NT2/D1 (cell line): ENCODE data around the gene ATF4.
"Not testable (repeated sequence)": the region's sequence is repeated elsewhere in the genome, so short reads cannot be mapped to it uniquely, and the experiment has no call there.

ENCODE experiments used
- DNase-seq: peaks from one replicate; pipeline ENCODE4 v3.0.0-alpha.2; 2011; ENCODE audit warnings: low read depth, low spot score
- H3K27me3 ChIP-seq: 2 replicates; pipeline ENCODE4 v1.6.0; 2011; ENCODE audit warnings: mild to moderate bottlenecking; ENCODE audit not compliant: insufficient read length, insufficient read depth
- H3K36me3 ChIP-seq: 2 replicates; pipeline ENCODE4 v1.6.1; 2011; ENCODE audit warnings: mild to moderate bottlenecking, low read length, mixed read lengths; ENCODE audit not compliant: insufficient read depth, insufficient read length
- H3K4me1 ChIP-seq: 2 replicates; pipeline ENCODE4 v1.5.1; 2011; ENCODE audit not compliant: insufficient read depth, insufficient read length
- H3K4me3 ChIP-seq: 2 replicates; pipeline ENCODE4 v1.5.1; 2011; ENCODE audit warnings: low read depth; ENCODE audit not compliant: insufficient read length
- H3K9ac ChIP-seq: 2 replicates; pipeline ENCODE4 v1.6.0; 2011; ENCODE audit warnings: low read depth; ENCODE audit not compliant: insufficient read length
- H3K9me3 ChIP-seq: 2 replicates; pipeline ENCODE4 v1.5.1; 2011; ENCODE audit warnings: mild to moderate bottlenecking, low read length; ENCODE audit not compliant: insufficient read depth
- SUZ12 ChIP-seq: IDR thresholded peaks from 2 replicates; pipeline ENCODE4 v1.6.1; 2011; ENCODE audit not compliant: insufficient read length, insufficient read depth; ENCODE audit errors: extremely low read depth
- YY1 ChIP-seq: IDR thresholded peaks from 2 replicates; pipeline ENCODE4 v1.6.1; 2011; ENCODE audit not compliant: insufficient read length, insufficient read depth
- ZNF274 ChIP-seq: IDR thresholded peaks from 2 replicates; pipeline ENCODE4 v1.6.1; 2011; ENCODE audit warnings: mild to moderate bottlenecking, low read depth, low read length

ATF4 gene

DNA sequence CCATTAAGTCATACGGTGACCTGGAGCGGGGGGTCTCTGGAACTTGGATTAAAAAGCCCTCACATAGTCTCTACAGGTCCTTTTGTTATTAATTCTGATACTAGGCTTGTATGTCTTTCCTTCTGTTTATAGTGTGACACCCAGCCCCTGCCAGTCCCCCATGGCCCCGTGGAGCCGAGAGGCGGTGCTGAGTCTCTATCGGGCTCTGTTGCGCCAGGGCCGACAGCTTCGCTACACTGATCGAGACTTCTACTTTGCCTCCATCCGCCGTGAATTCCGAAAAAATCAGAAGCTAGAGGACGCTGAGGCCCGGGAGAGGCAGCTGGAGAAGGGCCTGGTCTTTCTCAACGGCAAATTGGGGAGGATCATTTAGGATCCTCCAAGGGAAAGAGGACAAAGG, 16.3 kb upstream of the ATF4 start:
- Histone ChIP-seq H3K9me3 (no peaks in the 10 kb centered on the region), H3K36me3 (peaks cover 53% of the 10 kb centered on the region), H3K4me3 (no peak overlapping the region), H3K27me3 (peaks cover 67% of the 10 kb centered on the region), H3K4me1 (peaks cover 5% of the 10 kb centered on the region), H3K9ac (no peak overlapping the region)
- TF ChIP-seq YY1 (no peak), SUZ12 (no peak), ZNF274 (no peak)
- no peak for DNase-seq

DNA sequence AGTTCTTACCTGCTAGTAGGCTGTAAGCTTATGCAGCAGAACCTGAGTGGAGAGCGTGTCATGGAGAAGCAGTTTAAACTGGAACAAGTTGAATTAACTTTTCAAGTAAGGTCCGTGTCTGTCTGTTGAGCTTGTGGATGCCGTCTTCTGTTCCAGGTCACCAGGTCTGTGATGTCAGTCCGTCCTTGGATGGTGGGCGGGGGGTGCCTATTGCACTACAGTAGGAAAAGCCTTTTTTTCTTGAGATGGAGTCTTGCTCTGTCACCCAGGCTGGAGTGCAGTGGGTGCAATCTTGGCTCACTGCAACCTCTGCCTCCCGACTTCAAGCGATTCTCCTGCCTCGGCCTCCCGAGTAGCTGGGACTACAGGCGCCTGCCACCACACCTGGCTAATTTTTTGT, 13.3 kb upstream of the ATF4 start:
- not testable (repeated sequence) for H3K4me3 ChIP-seq, DNase-seq, H3K9me3 ChIP-seq, H3K4me1 ChIP-seq, H3K9ac ChIP-seq
- H3K27me3 ChIP-seq = peaks cover 82% of the 10 kb centered on the region
- H3K36me3 ChIP-seq = peaks cover 80% of the 10 kb centered on the region

DNA sequence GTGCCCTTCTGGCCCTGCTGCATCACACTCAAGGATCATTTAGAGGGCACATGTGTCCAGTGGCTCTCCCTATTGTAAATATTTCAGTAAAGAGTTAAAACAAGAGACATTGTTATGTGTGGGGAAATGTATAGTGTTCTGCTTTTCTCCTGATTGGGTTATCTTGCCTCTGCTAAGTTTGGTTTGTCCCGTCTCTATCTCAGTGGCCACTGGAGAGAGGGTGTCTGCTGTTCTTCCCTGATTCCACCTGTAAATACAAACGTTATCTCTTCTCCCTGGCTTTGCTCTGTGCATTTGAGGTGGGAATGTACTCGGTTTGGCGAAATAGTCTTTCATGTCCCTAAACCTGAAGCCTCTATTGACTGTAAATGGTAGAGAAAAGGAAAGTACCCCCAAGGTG, 12.0 kb upstream of the ATF4 start:
- H3K4me1 ChIP-seq = no peaks in the 10 kb centered on the region
- H3K4me3 ChIP-seq = no peak overlapping the region
- no peak overlapping the region for H3K9ac ChIP-seq
- DNase-seq = no peak
- H3K9me3 ChIP-seq = no peaks in the 10 kb centered on the region
- no peak for TF ChIP-seq YY1
- TF ChIP-seq SUZ12 = no peak
- TF ChIP-seq ZNF274 = no peak
- H3K36me3 ChIP-seq = peaks cover 83% of the 10 kb centered on the region
- H3K27me3 ChIP-seq = peaks cover 84% of the 10 kb centered on the region

DNA sequence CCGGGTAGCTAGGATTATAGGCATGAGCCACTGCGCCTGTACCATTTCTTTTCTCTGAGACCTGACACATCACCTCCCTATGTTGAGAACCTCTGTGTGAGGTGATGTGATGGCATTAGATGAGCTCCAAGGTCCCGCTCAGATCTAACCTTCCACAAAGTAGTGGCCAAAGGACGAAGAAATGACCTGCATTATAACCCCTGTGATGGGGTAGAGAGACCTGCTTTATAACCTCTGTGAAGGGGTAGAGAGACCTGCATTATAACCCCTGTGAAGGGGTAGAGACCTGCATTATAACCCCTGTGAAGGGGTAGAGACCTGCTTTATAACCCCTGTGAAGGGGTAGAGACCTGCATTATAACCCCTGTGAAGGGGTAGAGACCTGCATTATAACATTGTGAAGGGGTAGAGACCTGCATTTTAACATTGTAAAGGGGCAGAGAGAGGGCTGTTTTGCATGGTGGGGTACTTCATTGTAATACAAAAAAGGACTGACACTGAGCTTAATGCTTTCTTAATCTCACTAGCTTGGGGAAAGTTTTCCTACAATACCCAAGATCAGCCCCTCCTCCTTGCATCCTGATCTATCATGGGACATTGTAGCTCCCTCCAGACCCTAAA, 9.7 kb upstream of the ATF4 start:
- H3K4me1 ChIP-seq = no peaks in the 10 kb centered on the region
- TF ChIP-seq ZNF274 = no peak
- no peak for TF ChIP-seq YY1
- no peak for TF ChIP-seq SUZ12
- no peak for DNase-seq
- H3K9ac ChIP-seq = no peak overlapping the region
- H3K9me3 ChIP-seq = no peaks in the 10 kb centered on the region
- H3K4me3 ChIP-seq = no peak overlapping the region
- peaks cover 79% of the 10 kb centered on the region for H3K27me3 ChIP-seq
- peaks cover 83% of the 10 kb centered on the region for H3K36me3 ChIP-seq

DNA sequence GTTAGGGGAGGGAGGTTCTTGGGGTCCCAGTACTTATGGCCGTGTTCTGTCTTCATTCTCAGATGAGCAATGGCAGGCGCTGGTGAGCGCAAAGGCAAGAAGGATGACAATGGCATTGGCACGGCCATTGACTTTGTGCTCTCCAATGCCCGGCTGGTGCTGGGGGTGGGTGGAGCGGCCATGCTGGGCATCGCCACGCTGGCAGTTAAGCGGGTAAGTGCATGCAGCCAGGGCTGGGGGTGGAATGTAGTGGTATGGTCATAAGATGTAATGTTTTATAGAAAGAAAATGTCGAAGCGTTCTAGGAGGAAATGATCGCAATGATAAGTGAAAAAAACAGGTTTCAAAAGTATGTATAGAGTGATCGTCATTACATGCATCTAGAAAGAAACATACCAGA, 9.1 kb upstream of the ATF4 start:
- TF ChIP-seq SUZ12 = no peak
- TF ChIP-seq ZNF274 = no peak
- TF ChIP-seq YY1 = no peak
- DNase-seq = no peak
- Histone ChIP-seq H3K9ac (no peak overlapping the region), H3K36me3 (peaks cover 83% of the 10 kb centered on the region), H3K9me3 (no peaks in the 10 kb centered on the region), H3K4me3 (no peak overlapping the region), H3K27me3 (peaks cover 79% of the 10 kb centered on the region), H3K4me1 (no peaks in the 10 kb centered on the region)

DNA sequence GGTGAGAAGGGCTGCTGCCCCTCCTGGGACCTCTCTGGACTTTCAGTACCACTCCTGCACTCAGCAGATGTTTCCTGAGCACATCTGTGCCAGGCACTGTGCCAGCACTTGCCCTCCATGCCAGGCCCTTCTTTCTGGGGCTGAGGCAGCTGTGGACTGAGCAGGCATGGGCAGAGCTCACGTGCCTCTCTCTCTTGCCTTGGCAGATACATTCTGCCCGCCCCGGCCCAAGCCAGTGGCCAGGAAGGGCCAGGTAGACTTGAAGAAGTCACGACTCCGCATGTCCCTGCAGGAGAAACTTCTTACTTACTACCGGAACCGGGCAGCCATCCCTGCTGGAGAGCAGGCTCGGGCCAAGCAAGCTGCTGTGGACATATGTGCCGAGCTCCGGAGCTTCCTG, 8.3 kb upstream of the ATF4 start:
- H3K4me3 ChIP-seq = no peak overlapping the region
- H3K36me3 ChIP-seq = peaks cover 83% of the 10 kb centered on the region
- peaks cover 76% of the 10 kb centered on the region for H3K27me3 ChIP-seq

DNA sequence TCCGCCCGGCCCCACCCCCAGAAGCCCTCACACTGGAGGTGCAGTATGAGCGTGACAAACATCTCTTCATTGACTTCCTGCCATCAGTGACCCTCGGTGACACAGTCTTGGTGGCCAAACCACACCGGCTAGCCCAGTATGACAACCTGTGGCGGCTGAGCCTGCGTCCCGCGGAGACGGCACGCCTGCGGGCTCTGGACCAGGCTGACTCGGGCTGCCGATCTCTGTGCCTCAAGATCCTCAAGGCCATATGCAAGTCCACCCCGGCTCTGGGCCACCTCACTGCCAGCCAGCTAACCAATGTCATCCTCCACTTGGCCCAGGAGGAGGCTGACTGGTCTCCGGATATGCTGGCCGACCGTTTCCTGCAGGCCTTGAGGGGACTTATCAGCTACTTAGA, 6.6 kb upstream of the ATF4 start:
- peaks cover 82% of the 10 kb centered on the region for H3K36me3 ChIP-seq
- peaks cover 65% of the 10 kb centered on the region for H3K27me3 ChIP-seq

More for the DNA sequence above, 8.3 kb upstream of the ATF4 start:
- no peak for DNase-seq
- H3K9me3 ChIP-seq = no peaks in the 10 kb centered on the region
- H3K4me1 ChIP-seq = no peaks in the 10 kb centered on the region
- TF ChIP-seq ZNF274 (no peak), SUZ12 (no peak), YY1 (no peak)
- H3K9ac ChIP-seq = no peak overlapping the region

More for the DNA sequence above, 6.6 kb upstream of the ATF4 start:
- DNase-seq = no peak
- no peak overlapping the region for H3K9ac ChIP-seq
- no peaks in the 10 kb centered on the region for H3K9me3 ChIP-seq
- TF ChIP-seq ZNF274 (no peak), YY1 (no peak), SUZ12 (no peak)
- H3K4me1 ChIP-seq = peaks cover 2% of the 10 kb centered on the region
- H3K4me3 ChIP-seq = no peak overlapping the region
